ENCODE results near the gene XYLT1. TPM values are rescaled to one million over a fixed set of nuclear protein-coding genes. Genes with fewer than 3 reads are reported as not detected.
A peak's percentile ranks its signal among the peaks of the same experiment; 100 is the strongest.

The XYLT1 gene
- total RNA-seq, 1 experiment from 2014 or later = 7.5 TPM

GRCh38 chr16:17070882-17071592, 399.7 kb downstream of the XYLT1 start:
- BruUV-seq (replicated peaks) = no TSS peak
- no peak for TF ChIP-seq CTCF (IDR thresholded peaks at IDR 0.05; ENCODE audit: unreplicated experiment)
- Mint-ChIP-seq H3K9me3 (ENCODE audit: low read depth, unreplicated experiment) (no peaks in the 10 kb centered on the region), H3K27me3 (ENCODE audit: unreplicated experiment) (no peaks in the 10 kb centered on the region), H3K4me1 (ENCODE audit: low read depth, unreplicated experiment) (no peaks in the 10 kb centered on the region), H3K27ac (ENCODE audit: unreplicated experiment) (no peak overlapping the region), H3K4me3 (ENCODE audit: low read depth, unreplicated experiment) (peak overlapping the region; percentile 34), H3K36me3 (ENCODE audit: insufficient read depth, unreplicated experiment) (peaks cover 3% of the 10 kb centered on the region)
- intact Hi-C loops (cut with micrococcal nuclease; ENCODE audit: unreplicated experiment) = no loop called here
- no peak for DNase-seq
- CTCF ChIA-PET = interaction anchor here (0.8 kb wide), 1 partner anchor 106 kb away, joined by 3 read pairs; no protein-coding TSS in a partner anchor

- BruUV-seq (replicated peaks) = no TSS peak
Measured at GRCh38 chr16:17069681-17070080, 401.1 kb downstream of the XYLT1 start.

GRCh38 chr16:17068524-17068923, 402.2 kb downstream of the XYLT1 start:
- Mint-ChIP-seq H3K4me1 (ENCODE audit: low read depth, unreplicated experiment) (no peaks in the 10 kb centered on the region), H3K27me3 (ENCODE audit: unreplicated experiment) (peaks cover 20% of the 10 kb centered on the region), H3K4me3 (ENCODE audit: low read depth, unreplicated experiment) (no peak overlapping the region), H3K27ac (ENCODE audit: unreplicated experiment) (no peak overlapping the region), H3K9me3 (ENCODE audit: low read depth, unreplicated experiment) (peaks cover 3% of the 10 kb centered on the region), H3K36me3 (ENCODE audit: insufficient read depth, unreplicated experiment) (peaks cover 3% of the 10 kb centered on the region)
- TF ChIP-seq CTCF (IDR thresholded peaks at IDR 0.05; ENCODE audit: unreplicated experiment) = no peak
- no TSS peak for BruUV-seq (replicated peaks)
- intact Hi-C loops (cut with micrococcal nuclease; ENCODE audit: unreplicated experiment) = no loop called here
- no peak for DNase-seq
- CTCF ChIA-PET = interaction anchor here (0.7 kb wide), 2 partner anchors 636 to 1782 kb away, joined by 7 to 10 read pairs; no protein-coding TSS in a partner anchor

More at GRCh38 chr16:17069681-17070080, 401.1 kb downstream of the XYLT1 start:
- CTCF ChIA-PET = no interaction called here
- Mint-ChIP-seq H3K27ac (ENCODE audit: unreplicated experiment) (no peak overlapping the region), H3K4me3 (ENCODE audit: low read depth, unreplicated experiment) (no peak overlapping the region), H3K4me1 (ENCODE audit: low read depth, unreplicated experiment) (no peaks in the 10 kb centered on the region), H3K36me3 (ENCODE audit: insufficient read depth, unreplicated experiment) (peaks cover 3% of the 10 kb centered on the region), H3K27me3 (ENCODE audit: unreplicated experiment) (peaks cover 8% of the 10 kb centered on the region), H3K9me3 (ENCODE audit: low read depth, unreplicated experiment) (peaks cover 3% of the 10 kb centered on the region)
- DNase-seq = no peak
- TF ChIP-seq CTCF (IDR thresholded peaks at IDR 0.05; ENCODE audit: unreplicated experiment) = no peak
- intact Hi-C loops (cut with micrococcal nuclease; ENCODE audit: unreplicated experiment) = no loop called here

GRCh38 chr16:17067882-17068281, 402.9 kb downstream of the XYLT1 start:
- BruUV-seq (replicated peaks) = no TSS peak
- no peak for TF ChIP-seq CTCF (IDR thresholded peaks at IDR 0.05; ENCODE audit: unreplicated experiment)
- intact Hi-C loops (cut with micrococcal nuclease; ENCODE audit: unreplicated experiment) = no loop called here
- Mint-ChIP-seq H3K9me3 (ENCODE audit: low read depth, unreplicated experiment) (peaks cover 3% of the 10 kb centered on the region), H3K4me3 (ENCODE audit: low read depth, unreplicated experiment) (no peak overlapping the region), H3K27me3 (ENCODE audit: unreplicated experiment) (peaks cover 26% of the 10 kb centered on the region), H3K27ac (ENCODE audit: unreplicated experiment) (no peak overlapping the region), H3K4me1 (ENCODE audit: low read depth, unreplicated experiment) (no peaks in the 10 kb centered on the region), H3K36me3 (ENCODE audit: insufficient read depth, unreplicated experiment) (peaks cover 3% of the 10 kb centered on the region)
- no peak for DNase-seq
- CTCF ChIA-PET = interaction anchor here (0.7 kb wide), 1 partner anchor 636 kb away, joined by 10 read pairs; no protein-coding TSS in a partner anchor
